MM.1S (cell line): ENCODE measurements around the gene KRT4.

Source experiments
- CTCF ChIP-seq: fragments of 300-600 bp; sonication (generic); IDR thresholded peaks from 2 replicates; pipeline ENCODE4 v1.5.1; 2016; ENCODE audit warnings: antibody characterized with exemption, low read length, mixed read lengths
- EZH2phosphoT487 ChIP-seq: fragments of 300-600 bp; sonication (generic); IDR thresholded peaks from 2 replicates; pipeline ENCODE4 v1.6.1; 2018; ENCODE audit warnings: antibody characterized with exemption, low read length

GRCh38 chr12:52839436-52840105 is 25.7 kb upstream of the KRT4 start:
- no peak for TF ChIP-seq CTCF
- no peak for TF ChIP-seq EZH2phosphoT487
